OCI-LY1 (cell line): ENCODE data around the gene ERG.

Experiments
- CTCF ChIP-seq: fragments of 200-600 bp; sonication (generic), shearing (Covaris generic); IDR thresholded peaks from 2 replicates; pipeline ENCODE4 v1.5.1; 2017; ENCODE audit warnings: mild to moderate bottlenecking, antibody characterized with exemption, low read length, moderate library complexity, mixed read lengths
- EZH2 ChIP-seq: fragments of 200-600 bp; sonication (generic), shearing (Covaris generic); IDR thresholded peaks from 2 replicates; pipeline ENCODE4 v1.8.0; 2017; ENCODE audit warnings: borderline replicate concordance, mixed run types, mild to moderate bottlenecking, antibody characterized with exemption, low read length, moderate library complexity, mixed read lengths

- TF ChIP-seq CTCF (no peak), EZH2 (no peak)
These were observed 102.0 kb downstream of the ERG start for GRCh38 chr21:38396325-38396724.
